Natural killer cell (primary cell): Measurements from ENCODE around the gene ZIK1. TPM values are rescaled to one million over a fixed set of nuclear protein-coding genes. Genes with fewer than 3 reads are reported as not detected.

ENCODE experiments used
- ATAC-seq, 3 donors: fragments of 150-1000 bp in 2 of 3; fragments of 200-7000 bp in 1 of 3; cut with Tn5 transposase; 1 replicate in 1 of 3; 2 replicates in 2 of 3; pipeline ENCODE4 v1.10.0; 2021; ENCODE audit warnings: mild to moderate bottlenecking in 2 of 3, moderate library complexity in 2 of 3
- DNase-seq, 2 donors: peaks; one replicate each; pipeline versions ENCODE4 v3.0.0 to v3.0.0-alpha.2; 2013 to 2021; ENCODE audit warnings: mixed read lengths in 1 of 2
- H3K27ac ChIP-seq: one replicate; pipeline ENCODE4 v1.5.1; 2013; ENCODE audit warnings: mild to moderate bottlenecking, low read length
- H3K27me3 ChIP-seq: one replicate; pipeline ENCODE4 v1.6.1; 2013; ENCODE audit warnings: low read length; ENCODE audit not compliant: control insufficient read depth, insufficient read depth
- H3K36me3 ChIP-seq: one replicate; pipeline ENCODE4 v1.6.1; 2013; ENCODE audit warnings: low read length; ENCODE audit not compliant: control insufficient read depth, insufficient read depth
- H3K4me1 ChIP-seq: one replicate; pipeline ENCODE4 v1.6.1; 2013; ENCODE audit warnings: low read length; ENCODE audit not compliant: control insufficient read depth, insufficient read depth
- H3K4me3 ChIP-seq: one replicate; pipeline ENCODE4 v1.5.1; 2013; ENCODE audit warnings: low read length
- H3K9me3 ChIP-seq: one replicate; pipeline ENCODE4 v1.6.1; 2013; ENCODE audit warnings: low read length; ENCODE audit not compliant: control insufficient read depth, insufficient read depth
- H3K27ac Mint-ChIP-seq, 2 donors: one replicate each; pipeline ENCODE4 v1.8.0; 2022; ENCODE audit warnings: mild to moderate bottlenecking in 2 of 2, mixed read lengths in 2 of 2, moderate library complexity in 1 of 2
- H3K27me3 Mint-ChIP-seq, 2 donors: one replicate each; pipeline ENCODE4 v1.8.0; 2022; ENCODE audit warnings: low read depth in 2 of 2, mixed read lengths in 2 of 2
- H3K36me3 Mint-ChIP-seq: one replicate; pipeline ENCODE4 v1.8.0; 2022; ENCODE audit warnings: mixed read lengths
- H3K4me1 Mint-ChIP-seq, 2 donors: one replicate each; pipeline ENCODE4 v1.8.0; 2022; ENCODE audit warnings: mixed read lengths in 2 of 2
- H3K4me3 Mint-ChIP-seq: one replicate; pipeline ENCODE4 v1.8.0; 2022; ENCODE audit warnings: mild to moderate bottlenecking, moderate library complexity, mixed read lengths
- H3K9me3 Mint-ChIP-seq, 2 donors: one replicate each; pipeline ENCODE4 v1.8.0; 2022; ENCODE audit warnings: mixed read lengths in 2 of 2
- CTCF ChIP-seq: fragments of 200-600 bp; IDR thresholded peaks from one replicate; pipeline ENCODE4 v1.8.0; 2022; ENCODE audit warnings: antibody characterized with exemption
- WGBS: methylation state at CpG from one replicate; pipeline ENCODE4 v1.1.7; 2013; ENCODE audit warnings: missing lambda C conversion rate; ENCODE audit not compliant: insufficient coverage; 5-methylcytosine and 5-hydroxymethylcytosine counted together
- intact Hi-C: fragments of 100-400 bp; cut with micrococcal nuclease; formaldehyde crosslinking; loops from one replicate; pipeline ENCODE4 v1.14.2; 2022
- total RNA-seq, 4 donors: library from RNA; stranded (reverse); fragments of 120-200 nt in 1 of 4; gene quantifications; one replicate each; pipeline versions ENCODE4 v1.2.3 to v1.2.4, GENCODE V29; 2013 to 2022

The ZIK1 gene
- total RNA-seq, 3 donors from 2014 or later (not counting 1 experiment from before 2014, with no cell fraction given) = 2.7 to 8.2 (median 6.5) TPM

- H3K36me3 ChIP-seq = peaks cover 24% of the 10 kb centered on the region
- H3K27ac Mint-ChIP-seq = peak within 1 kb of the TSS; percentile 87 to 91
- peak within 1 kb of the TSS; percentile 80 for H3K27ac ChIP-seq
- peaks cover 33% of the 10 kb centered on the region for H3K36me3 Mint-ChIP-seq
- H3K9me3 ChIP-seq = peaks cover 9% of the 10 kb centered on the region
- no peaks in the 10 kb centered on the region for H3K27me3 ChIP-seq
- peaks cover 24 to 32% of the 10 kb centered on the region in 2 donors for H3K4me1 Mint-ChIP-seq
- H3K27me3 Mint-ChIP-seq = no peaks in the 10 kb centered on the region
- TF ChIP-seq CTCF = no peak
- intact Hi-C loops = loop anchor here (1.0 to 10.0 kb wide), 4 partner anchors 19 to 146 kb away; partner anchors contain the start of genes ZNF134, ZNF416, ZNF419 and ZNF551
- H3K4me1 ChIP-seq = peaks cover 13% of the 10 kb centered on the region
- H3K9me3 Mint-ChIP-seq = peaks cover 6 to 18% of the 10 kb centered on the region in 2 donors
- H3K4me3 Mint-ChIP-seq = peak within 1 kb of the TSS; percentile 94
- peak; percentile 89 to 94 for DNase-seq
- WGBS = 2% methylated on average over 59 of the region's 59 CpGs
- peak; percentile 99 to 100 (median 100) for ATAC-seq
- peak within 1 kb of the TSS; percentile 83 for H3K4me3 ChIP-seq
These were observed 49.3 kb downstream of the ZIK1 start, which contains the start of gene ZNF211 for GRCh38 chr19:57632987-57633831. Gene ZNF211 (plus strand): TSS chr19:57633168. CDS start chr19:57633347, 179 bp downstream.

- peak overlapping the region; percentile 83 for H3K4me3 ChIP-seq
These were observed 49.8 kb downstream of the ZIK1 start for GRCh38 chr19:57633832-57634131.

GRCh38 chr19:57637379-57637778 is 53.4 kb downstream of the ZIK1 start:
- Mint-ChIP-seq H3K4me1 (peaks cover 24 to 32% of the 10 kb centered on the region in 2 donors), H3K27ac (no peak overlapping the region), H3K27me3 (no peaks in the 10 kb centered on the region), H3K4me3 (no peak overlapping the region), H3K36me3 (peaks cover 74% of the 10 kb centered on the region), H3K9me3 (peaks cover 17 to 35% of the 10 kb centered on the region in 2 donors)
- H3K27me3 ChIP-seq = no peaks in the 10 kb centered on the region
- no peak for ATAC-seq
- H3K9me3 ChIP-seq = peaks cover 39% of the 10 kb centered on the region
- no peak overlapping the region for H3K27ac ChIP-seq
- 72% methylated on average over 4 of the region's 4 CpGs for WGBS
- no peak for TF ChIP-seq CTCF
- no peak overlapping the region for H3K4me3 ChIP-seq
- intact Hi-C loops = loop anchor here (10.0 kb wide), 1 partner anchor 47 kb away; the partner anchor contains the start of gene ZNF551
- peaks cover 61% of the 10 kb centered on the region for H3K36me3 ChIP-seq
- peaks cover 13% of the 10 kb centered on the region for H3K4me1 ChIP-seq
- DNase-seq = no peak

More at GRCh38 chr19:57633832-57634131, 49.8 kb downstream of the ZIK1 start:
- H3K27ac Mint-ChIP-seq = peak overlapping the region; percentile 87 to 91
- Histone ChIP-seq H3K9me3 (peaks cover 9% of the 10 kb centered on the region), H3K36me3 (peaks cover 28% of the 10 kb centered on the region), H3K4me1 (peaks cover 13% of the 10 kb centered on the region), H3K27ac (no peak overlapping the region), H3K27me3 (no peaks in the 10 kb centered on the region)
- no peak for TF ChIP-seq CTCF
- H3K9me3 Mint-ChIP-seq = peaks cover 9 to 24% of the 10 kb centered on the region in 2 donors
- peak overlapping the region; percentile 94 for H3K4me3 Mint-ChIP-seq
- WGBS = 82% methylated on average over 6 of the region's 6 CpGs
- no peaks in the 10 kb centered on the region for H3K27me3 Mint-ChIP-seq
- DNase-seq = no peak
- peaks cover 24 to 32% of the 10 kb centered on the region in 2 donors for H3K4me1 Mint-ChIP-seq
- ATAC-seq = no peak
- intact Hi-C loops = loop anchor here (1.0 to 10.0 kb wide), 4 partner anchors 19 to 146 kb away; partner anchors contain the start of genes ZNF134, ZNF416, ZNF419 and ZNF551
- peaks cover 38% of the 10 kb centered on the region for H3K36me3 Mint-ChIP-seq
